Subcutaneous abdominal adipose tissue (tissue), 5 donors: ENCODE data around the gene PARD3B.

Source experiments
- H3K27ac ChIP-seq: one replicate; pipeline ENCODE4 v1.7.0; 2013; ENCODE audit warnings: low read depth, mild to moderate bottlenecking, inconsistent platforms, low read length, moderate library complexity
- H3K27me3 ChIP-seq, 5 donors: one replicate each; pipeline ENCODE4 v1.7.0; 2013; ENCODE audit warnings: low read length in 5 of 5, inconsistent platforms in 1 of 5; ENCODE audit not compliant: control insufficient read depth in 5 of 5, insufficient read depth in 4 of 5
- H3K36me3 ChIP-seq, 5 donors: one replicate each; pipeline ENCODE4 v1.7.0; 2013; ENCODE audit warnings: low read length in 5 of 5; ENCODE audit not compliant: control insufficient read depth in 5 of 5, insufficient read depth in 5 of 5
- H3K4me1 ChIP-seq, 5 donors: one replicate each; pipeline ENCODE4 v1.7.0; 2013; ENCODE audit warnings: low read length in 5 of 5, mild to moderate bottlenecking in 3 of 5, moderate library complexity in 1 of 5; ENCODE audit not compliant: control insufficient read depth in 5 of 5, insufficient read depth in 5 of 5
- H3K4me3 ChIP-seq, 5 donors: one replicate each; pipeline ENCODE4 v1.7.0; 2013; ENCODE audit warnings: low read length in 5 of 5, low read depth in 1 of 5
- H3K9ac ChIP-seq, 5 donors: one replicate each; pipeline ENCODE4 v1.7.0; 2013; ENCODE audit warnings: low read length in 5 of 5, mild to moderate bottlenecking in 4 of 5, moderate library complexity in 3 of 5
- H3K9me3 ChIP-seq, 5 donors: one replicate each; pipeline ENCODE4 v1.7.0; 2013; ENCODE audit warnings: low read length in 5 of 5; ENCODE audit not compliant: control insufficient read depth in 5 of 5
- donor health status: healthy.
- donor health status: healthy.
- donor health status: healthy.
- donor health status: healthy.
- donor health status: healthy.

The PARD3B gene

GRCh38 chr2:204560902-204561301 is 15.6 kb downstream of the PARD3B start:
- Histone ChIP-seq H3K36me3 (no peaks in the 10 kb centered on the region), H3K4me3 (no peak overlapping the region), H3K9me3 (no peaks in the 10 kb centered on the region), H3K27me3 (no peaks in the 10 kb centered on the region), H3K9ac (no peak overlapping the region), H3K4me1 (peaks cover 0 to 7% (median 0%) of the 10 kb centered on the region in 5 donors), H3K27ac (no peak overlapping the region)

- Histone ChIP-seq H3K27ac (no peak overlapping the region), H3K9ac (no peak overlapping the region), H3K4me3 (no peak overlapping the region), H3K27me3 (no peaks in the 10 kb centered on the region), H3K9me3 (no peaks in the 10 kb centered on the region), H3K4me1 (peaks cover 0 to 14% (median 0%) of the 10 kb centered on the region in 5 donors), H3K36me3 (no peaks in the 10 kb centered on the region)
Observed at GRCh38 chr2:204561771-204562170, 16.5 kb downstream of the PARD3B start.

- Histone ChIP-seq H3K27me3 (no peaks in the 10 kb centered on the region), H3K9me3 (no peaks in the 10 kb centered on the region), H3K36me3 (no peaks in the 10 kb centered on the region), H3K4me1 (peaks cover 0 to 26% (median 3%) of the 10 kb centered on the region in 5 donors), H3K4me3 (no peak overlapping the region), H3K27ac (no peak overlapping the region), H3K9ac (no peak overlapping the region)
Observed at GRCh38 chr2:204566439-204566838, 21.2 kb downstream of the PARD3B start.

- H3K9ac ChIP-seq, result no peak overlapping the region
- H3K4me1 ChIP-seq, result peaks cover 0 to 19% (median 3%) of the 10 kb centered on the region in 5 donors
- no peaks in the 10 kb centered on the region for H3K36me3 ChIP-seq
- H3K4me3 ChIP-seq, result no peak overlapping the region
- H3K27ac ChIP-seq, result no peak overlapping the region
- H3K9me3 ChIP-seq, result no peaks in the 10 kb centered on the region
- H3K27me3 ChIP-seq, result no peaks in the 10 kb centered on the region
Observed at GRCh38 chr2:204570421-204570820, 25.1 kb downstream of the PARD3B start.

GRCh38 chr2:204571041-204571440 is 25.8 kb downstream of the PARD3B start:
- Histone ChIP-seq H3K27ac (no peak overlapping the region), H3K27me3 (no peaks in the 10 kb centered on the region), H3K9ac (no peak overlapping the region), H3K36me3 (no peaks in the 10 kb centered on the region), H3K9me3 (no peaks in the 10 kb centered on the region), H3K4me3 (no peak overlapping the region), H3K4me1 (peaks cover 0 to 22% (median 3%) of the 10 kb centered on the region in 5 donors)

- H3K9me3 ChIP-seq, result no peaks in the 10 kb centered on the region
- H3K9ac ChIP-seq, result no peak overlapping the region
- H3K4me3 ChIP-seq, result no peak overlapping the region
- H3K27ac ChIP-seq, result no peak overlapping the region
- H3K27me3 ChIP-seq, result no peaks in the 10 kb centered on the region
- H3K36me3 ChIP-seq, result no peaks in the 10 kb centered on the region
- H3K4me1 ChIP-seq, result peaks cover 0 to 17% (median 3%) of the 10 kb centered on the region in 5 donors
Observed at GRCh38 chr2:204571911-204572310, 26.6 kb downstream of the PARD3B start.

- Histone ChIP-seq H3K4me3 (no peak overlapping the region), H3K4me1 (peaks cover 0 to 13% (median 3%) of the 10 kb centered on the region in 5 donors), H3K9me3 (no peaks in the 10 kb centered on the region), H3K36me3 (no peaks in the 10 kb centered on the region), H3K27ac (no peak overlapping the region), H3K27me3 (no peaks in the 10 kb centered on the region), H3K9ac (no peak overlapping the region)
Observed at GRCh38 chr2:204573221-204573620, 27.9 kb downstream of the PARD3B start.

- Histone ChIP-seq H3K36me3 (no peaks in the 10 kb centered on the region), H3K9ac (no peak overlapping the region), H3K4me1 (peaks cover 0 to 10% (median 3%) of the 10 kb centered on the region in 5 donors), H3K27ac (no peak overlapping the region), H3K9me3 (no peaks in the 10 kb centered on the region), H3K4me3 (no peak overlapping the region), H3K27me3 (no peaks in the 10 kb centered on the region)
Observed at GRCh38 chr2:204574486-204574885, 29.2 kb downstream of the PARD3B start.

GRCh38 chr2:204575463-204575862 is 30.2 kb downstream of the PARD3B start:
- Histone ChIP-seq H3K9me3 (no peaks in the 10 kb centered on the region), H3K4me1 (peaks cover 0 to 10% (median 3%) of the 10 kb centered on the region in 5 donors), H3K9ac (no peak overlapping the region), H3K27ac (no peak overlapping the region), H3K27me3 (no peaks in the 10 kb centered on the region), H3K4me3 (no peak overlapping the region), H3K36me3 (no peaks in the 10 kb centered on the region)

- no peaks in the 10 kb centered on the region for H3K27me3 ChIP-seq
- no peak overlapping the region for H3K4me3 ChIP-seq
Observed at GRCh38 chr2:204576362-204576979, 31.2 kb downstream of the PARD3B start.

More at GRCh38 chr2:204576362-204576979, 31.2 kb downstream of the PARD3B start:
- no peaks in the 10 kb centered on the region for H3K36me3 ChIP-seq
- peaks cover 0 to 5% (median 3%) of the 10 kb centered on the region in 5 donors for H3K4me1 ChIP-seq
- no peak overlapping the region for H3K27ac ChIP-seq
- H3K9ac ChIP-seq, result no peak overlapping the region
- no peaks in the 10 kb centered on the region for H3K9me3 ChIP-seq
